K562 (cell line): ENCODE measurements around the gene RSRC1.

Source experiments
- ATF7 ChIP-seq: fragments of 450-650 bp; IDR thresholded peaks from 2 replicates; pipeline ENCODE4 v1.7.1; 2014; ENCODE audit warnings: mild to moderate bottlenecking, moderate library complexity
- DPF2 ChIP-seq: fragments of 450-650 bp; IDR thresholded peaks from 2 replicates; pipeline ENCODE4 v1.6.1; 2016

GRCh38 chr3:158185711-158186110 lies 75.8 kb downstream of the RSRC1 start:
- TF ChIP-seq DPF2 (no peak), ATF7 (no peak)
